ENCODE results near the gene AQR. TPM values are rescaled to one million over a fixed set of nuclear protein-coding genes. Genes with fewer than 3 reads are reported as not detected.
"Not testable (repeated sequence)": the region's sequence is repeated elsewhere in the genome, so short reads cannot be mapped to it uniquely, and the experiment has no call there.

AQR gene
- total RNA-seq, 1 donor from 2014 or later = 44.4 TPM

- Mint-ChIP-seq H3K36me3 (ENCODE audit: low read depth) (no peaks in the 10 kb centered on the region), H3K4me3 (no peak overlapping the region), H3K27ac (no peak overlapping the region), H3K27me3 (ENCODE audit: insufficient read depth) (peaks cover 19% of the 10 kb centered on the region), H3K4me1 (ENCODE audit: low read depth) (no peaks in the 10 kb centered on the region), H3K9me3 (no peaks in the 10 kb centered on the region)
- DNase-seq (ENCODE audit: low spot score) = no peak
- intact Hi-C loops (cut with micrococcal nuclease) = no loop called here
Measured at GRCh38 chr15:34815836-34816235, 153.7 kb downstream of the AQR start.

- Mint-ChIP-seq H3K27me3 (ENCODE audit: insufficient read depth) (peaks cover 19% of the 10 kb centered on the region), H3K4me3 (no peak overlapping the region), H3K9me3 (no peaks in the 10 kb centered on the region), H3K36me3 (ENCODE audit: low read depth) (no peaks in the 10 kb centered on the region), H3K4me1 (ENCODE audit: low read depth) (no peaks in the 10 kb centered on the region), H3K27ac (no peak overlapping the region)
- no peak for DNase-seq (ENCODE audit: low spot score)
- intact Hi-C loops (cut with micrococcal nuclease) = no loop called here
Measured at GRCh38 chr15:34813446-34814190, 155.9 kb downstream of the AQR start.

- H3K4me3 Mint-ChIP-seq; DNase-seq (ENCODE audit: low spot score); H3K9me3 Mint-ChIP-seq; intact Hi-C loops (cut with micrococcal nuclease); H3K27ac Mint-ChIP-seq; H3K36me3 Mint-ChIP-seq (ENCODE audit: low read depth); H3K4me1 Mint-ChIP-seq (ENCODE audit: low read depth): not testable (repeated sequence)
- peaks cover 16% of the 10 kb centered on the region for H3K27me3 Mint-ChIP-seq (ENCODE audit: insufficient read depth)
Measured at GRCh38 chr15:34812868-34813365, 156.6 kb downstream of the AQR start.

GRCh38 chr15:34812369-34812768 lies 157.2 kb downstream of the AQR start:
- no peaks in the 10 kb centered on the region for H3K4me1 Mint-ChIP-seq (ENCODE audit: low read depth)
- H3K27ac Mint-ChIP-seq = no peak overlapping the region
- intact Hi-C loops (cut with micrococcal nuclease) = no loop called here

GRCh38 chr15:34810443-34811129 lies 159.0 kb downstream of the AQR start:
- Mint-ChIP-seq H3K9me3 (no peaks in the 10 kb centered on the region), H3K4me1 (ENCODE audit: low read depth) (no peaks in the 10 kb centered on the region), H3K27ac (no peak overlapping the region), H3K4me3 (no peak overlapping the region), H3K36me3 (ENCODE audit: low read depth) (no peaks in the 10 kb centered on the region), H3K27me3 (ENCODE audit: insufficient read depth) (peaks cover 10% of the 10 kb centered on the region)
- no peak for DNase-seq (ENCODE audit: low spot score)
- intact Hi-C loops (cut with micrococcal nuclease) = no loop called here

More at GRCh38 chr15:34812369-34812768, 157.2 kb downstream of the AQR start:
- peaks cover 15% of the 10 kb centered on the region for H3K27me3 Mint-ChIP-seq (ENCODE audit: insufficient read depth)
- DNase-seq (ENCODE audit: low spot score) = no peak
- no peak overlapping the region for H3K4me3 Mint-ChIP-seq
- H3K36me3 Mint-ChIP-seq (ENCODE audit: low read depth) = no peaks in the 10 kb centered on the region
- H3K9me3 Mint-ChIP-seq = no peaks in the 10 kb centered on the region

GRCh38 chr15:34809186-34809585 lies 160.4 kb downstream of the AQR start:
- H3K4me3 Mint-ChIP-seq = no peak overlapping the region

GRCh38 chr15:34808016-34808415 lies 161.5 kb downstream of the AQR start:
- Mint-ChIP-seq H3K4me1 (ENCODE audit: low read depth) (no peaks in the 10 kb centered on the region), H3K27me3 (ENCODE audit: insufficient read depth) (peaks cover 3% of the 10 kb centered on the region), H3K9me3 (no peaks in the 10 kb centered on the region), H3K4me3 (no peak overlapping the region), H3K27ac (no peak overlapping the region), H3K36me3 (ENCODE audit: low read depth) (no peaks in the 10 kb centered on the region)
- intact Hi-C loops (cut with micrococcal nuclease) = no loop called here
- no peak for DNase-seq (ENCODE audit: low spot score)

More at GRCh38 chr15:34809186-34809585, 160.4 kb downstream of the AQR start:
- Mint-ChIP-seq H3K27ac (no peak overlapping the region), H3K36me3 (ENCODE audit: low read depth) (no peaks in the 10 kb centered on the region), H3K27me3 (ENCODE audit: insufficient read depth) (peaks cover 5% of the 10 kb centered on the region), H3K9me3 (no peaks in the 10 kb centered on the region), H3K4me1 (ENCODE audit: low read depth) (no peaks in the 10 kb centered on the region)
- no peak for DNase-seq (ENCODE audit: low spot score)
- intact Hi-C loops (cut with micrococcal nuclease) = no loop called here

- H3K9me3 Mint-ChIP-seq; H3K4me3 Mint-ChIP-seq; H3K4me1 Mint-ChIP-seq (ENCODE audit: low read depth); intact Hi-C loops (cut with micrococcal nuclease); H3K27me3 Mint-ChIP-seq (ENCODE audit: insufficient read depth); H3K36me3 Mint-ChIP-seq (ENCODE audit: low read depth); H3K27ac Mint-ChIP-seq; DNase-seq (ENCODE audit: low spot score): not testable (repeated sequence)
Measured at GRCh38 chr15:34807241-34807640, 162.3 kb downstream of the AQR start.

GRCh38 chr15:34804776-34805175 lies 164.8 kb downstream of the AQR start:
- Mint-ChIP-seq H3K27ac (no peak overlapping the region), H3K4me1 (ENCODE audit: low read depth) (no peaks in the 10 kb centered on the region), H3K9me3 (no peaks in the 10 kb centered on the region), H3K27me3 (ENCODE audit: insufficient read depth) (peaks cover 10% of the 10 kb centered on the region), H3K36me3 (ENCODE audit: low read depth) (no peaks in the 10 kb centered on the region), H3K4me3 (no peak overlapping the region)
- DNase-seq (ENCODE audit: low spot score) = no peak
- intact Hi-C loops (cut with micrococcal nuclease) = no loop called here

GRCh38 chr15:34804113-34804512 lies 165.4 kb downstream of the AQR start:
- Mint-ChIP-seq H3K27ac (no peak overlapping the region), H3K4me1 (ENCODE audit: low read depth) (no peaks in the 10 kb centered on the region), H3K4me3 (no peak overlapping the region), H3K9me3 (no peaks in the 10 kb centered on the region), H3K36me3 (ENCODE audit: low read depth) (no peaks in the 10 kb centered on the region), H3K27me3 (ENCODE audit: insufficient read depth) (peaks cover 11% of the 10 kb centered on the region)
- intact Hi-C loops (cut with micrococcal nuclease) = no loop called here
- DNase-seq (ENCODE audit: low spot score) = no peak

GRCh38 chr15:34802803-34803750 lies 166.5 kb downstream of the AQR start:
- Mint-ChIP-seq H3K4me1 (ENCODE audit: low read depth) (no peaks in the 10 kb centered on the region), H3K27me3 (ENCODE audit: insufficient read depth) (peaks cover 11% of the 10 kb centered on the region)

GRCh38 chr15:34802371-34802770 lies 167.2 kb downstream of the AQR start:
- no peaks in the 10 kb centered on the region for H3K4me1 Mint-ChIP-seq (ENCODE audit: low read depth)
- H3K4me3 Mint-ChIP-seq = no peak overlapping the region
- intact Hi-C loops (cut with micrococcal nuclease) = no loop called here
- H3K9me3 Mint-ChIP-seq = no peaks in the 10 kb centered on the region
- H3K36me3 Mint-ChIP-seq (ENCODE audit: low read depth) = no peaks in the 10 kb centered on the region
- H3K27me3 Mint-ChIP-seq (ENCODE audit: insufficient read depth) = peaks cover 16% of the 10 kb centered on the region
- no peak overlapping the region for H3K27ac Mint-ChIP-seq
- no peak for DNase-seq (ENCODE audit: low spot score)

More at GRCh38 chr15:34802803-34803750, 166.5 kb downstream of the AQR start:
- no peak overlapping the region for H3K4me3 Mint-ChIP-seq
- no peaks in the 10 kb centered on the region for H3K9me3 Mint-ChIP-seq
- no peak overlapping the region for H3K27ac Mint-ChIP-seq
- no peak for DNase-seq (ENCODE audit: low spot score)
- intact Hi-C loops (cut with micrococcal nuclease) = no loop called here
- H3K36me3 Mint-ChIP-seq (ENCODE audit: low read depth) = no peaks in the 10 kb centered on the region

Data from activated T-helper 1 cell treated with anti-CD3 and anti-CD28 coated beads, Interleukin-12 subunit alpha, Interleukin-12 subunit beta, Interleukin-2, Interleukin-4 antibody, amounts not matched to agents 30 ng/mL and 10 ng/mL and 1 ng/mL, durations not matched to agents 14 hours and 24 hours and 36 hours (primary cell).